ENCODE measurements around the gene COL5A1. TPM values are rescaled to one million over a fixed set of nuclear protein-coding genes. Genes with fewer than 3 reads are reported as not detected.

COL5A1 gene
- total RNA-seq, 6 donors from 2014 or later = 7.5 to 75.4 (median 27.4) TPM

- peak in 1 of 2 donors; percentile 19 for DNase-seq
- Histone ChIP-seq H3K27ac (no peak overlapping the region), H3K9me3 (no peaks in the 10 kb centered on the region), H3K27me3 (no peaks in the 10 kb centered on the region), H3K4me3 (no peak overlapping the region), H3K4me1 (no peaks in the 10 kb centered on the region), H3K36me3 (no peaks in the 10 kb centered on the region)
- ATAC-seq (ENCODE audit: low FRiP score in 2 of 2) = no peak
- no peak for TF ChIP-seq POLR2A (IDR thresholded peaks at IDR 0.05)
- TF ChIP-seq CTCF (IDR thresholded peaks at IDR 0.05) = no peak
- TF ChIP-seq POLR2AphosphoS5 (IDR thresholded peaks at IDR 0.05) = no peak
- TF ChIP-seq EP300 (IDR thresholded peaks at IDR 0.05) = no peak
- 64 to 68% methylated on average over 11 of the region's 11 CpGs for WGBS, 2 donors
Observed at GRCh38 chr9:134858051-134858841, 216.6 kb downstream of the COL5A1 start.

DNA sequence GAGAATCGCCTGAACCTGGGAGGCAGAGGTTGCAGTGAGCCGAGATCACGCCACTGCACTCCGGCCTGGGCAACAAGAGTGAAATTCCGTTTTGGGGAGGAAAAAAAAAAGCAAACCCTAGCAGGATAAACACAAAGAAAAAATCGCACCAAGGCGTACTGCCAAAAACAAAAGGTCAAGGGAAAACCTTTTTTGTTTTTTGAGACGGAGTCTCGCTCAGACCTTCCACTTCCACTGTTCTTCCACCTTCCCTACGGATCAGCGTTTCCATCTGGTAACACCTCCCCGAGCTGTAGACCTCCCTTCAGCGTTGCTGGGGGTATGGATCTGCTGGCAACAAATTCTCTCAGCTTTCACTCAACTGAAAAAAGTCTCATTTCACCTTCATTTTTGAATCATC is 218.9 kb downstream of the COL5A1 start:
- WGBS, 2 donors = 79 to 82% methylated on average over 13 of the region's 13 CpGs
- Histone ChIP-seq H3K4me3 (no peak overlapping the region), H3K27ac (no peak overlapping the region), H3K4me1 (no peaks in the 10 kb centered on the region), H3K27me3 (no peaks in the 10 kb centered on the region), H3K36me3 (no peaks in the 10 kb centered on the region), H3K9me3 (no peaks in the 10 kb centered on the region)
- TF ChIP-seq EP300 (IDR thresholded peaks at IDR 0.05) (no peak), CTCF (IDR thresholded peaks at IDR 0.05) (no peak), POLR2A (IDR thresholded peaks at IDR 0.05) (no peak)
- ATAC-seq (ENCODE audit: low FRiP score in 2 of 2) (no peak), DNase-seq (no peak)

GRCh38 chr9:134861595-134862334 is 220.2 kb downstream of the COL5A1 start:
- no peaks in the 10 kb centered on the region for H3K27me3 ChIP-seq
- H3K27ac ChIP-seq = no peak overlapping the region
- no peaks in the 10 kb centered on the region for H3K9me3 ChIP-seq
- H3K4me3 ChIP-seq = no peak overlapping the region
- DNase-seq (peak in 1 of 2 donors; percentile 10), ATAC-seq (ENCODE audit: low FRiP score in 2 of 2) (no peak)
- no peaks in the 10 kb centered on the region for H3K36me3 ChIP-seq
- TF ChIP-seq CTCF (IDR thresholded peaks at IDR 0.05) (no peak), POLR2A (IDR thresholded peaks at IDR 0.05) (no peak), POLR2AphosphoS5 (IDR thresholded peaks at IDR 0.05) (no peak), EP300 (IDR thresholded peaks at IDR 0.05) (no peak)
- 82 to 86% methylated on average over 16 to 17 of the region's 17 CpGs for WGBS, 2 donors
- H3K4me1 ChIP-seq = no peaks in the 10 kb centered on the region

DNA sequence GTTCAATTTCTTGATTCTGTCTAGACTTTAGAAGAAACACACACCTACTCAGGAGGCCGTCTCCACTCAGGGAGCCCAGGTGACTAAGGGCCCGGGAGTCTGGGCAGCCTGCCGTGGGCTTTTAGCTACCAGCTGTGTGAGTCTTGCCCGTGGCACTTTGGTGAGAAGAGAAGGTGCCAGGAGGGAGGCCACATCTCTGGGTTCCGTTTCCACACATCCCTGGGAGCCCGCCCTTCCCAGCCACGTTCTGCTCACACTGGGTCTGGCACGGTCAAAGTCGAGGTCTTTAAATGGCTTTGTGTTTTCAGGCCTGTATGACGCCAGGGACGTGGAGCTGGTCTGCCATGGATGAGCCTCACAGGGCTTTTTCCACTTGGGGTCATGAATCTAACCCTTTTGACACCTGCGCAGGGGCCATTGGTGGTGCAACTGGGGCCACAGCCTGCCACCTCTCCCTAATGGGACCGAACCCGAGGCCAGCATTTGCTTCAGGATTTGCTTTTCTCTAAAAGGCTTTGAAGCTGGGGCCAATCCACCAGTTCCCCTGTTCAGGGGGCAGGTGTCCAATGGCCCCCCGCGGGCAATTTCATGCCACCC is 221.8 kb downstream of the COL5A1 start:
- H3K27ac ChIP-seq = no peak overlapping the region
- no peaks in the 10 kb centered on the region for H3K36me3 ChIP-seq
- 74 to 92% methylated on average over 15 to 16 of the region's 16 CpGs for WGBS, 2 donors
- no peaks in the 10 kb centered on the region for H3K4me1 ChIP-seq
- no peak for ATAC-seq (ENCODE audit: low FRiP score in 2 of 2)
- no peak for TF ChIP-seq EP300 (IDR thresholded peaks at IDR 0.05)
- no peaks in the 10 kb centered on the region for H3K27me3 ChIP-seq
- no peaks in the 10 kb centered on the region for H3K9me3 ChIP-seq
- peak in 1 of 2 donors; percentile 14 for DNase-seq
- H3K4me3 ChIP-seq = no peak overlapping the region

Data from upper lobe of left lung (tissue), 6 donors.